Suprapubic skin (tissue), 4 donors: ENCODE data around the gene PTH2R. TPM values are rescaled to one million over a fixed set of nuclear protein-coding genes. Genes with fewer than 3 reads are reported as not detected.

ENCODE experiments used
- DNase-seq, 2 donors: peaks; one replicate each; pipeline ENCODE4 v3.0.0-alpha.2; 2019; ENCODE audit warnings: low spot score in 2 of 2
- H3K27ac ChIP-seq: fragments of 200-600 bp; sonication (generic); one replicate; pipeline ENCODE4 v1.5.1; 2019
- H3K27me3 ChIP-seq: fragments of 200-600 bp; sonication (generic); one replicate; pipeline ENCODE4 v1.5.1; 2019
- H3K36me3 ChIP-seq: fragments of 200-600 bp; sonication (generic); one replicate; pipeline ENCODE4 v1.5.1; 2019
- H3K4me1 ChIP-seq: fragments of 200-600 bp; sonication (generic); one replicate; pipeline ENCODE4 v1.5.1; 2019
- H3K4me3 ChIP-seq: fragments of 200-600 bp; sonication (generic); one replicate; pipeline ENCODE4 v1.5.1; 2019; ENCODE audit warnings: mild to moderate bottlenecking
- H3K9me3 ChIP-seq: fragments of 200-600 bp; sonication (generic); one replicate; pipeline ENCODE4 v1.5.1; 2019
- CTCF ChIP-seq, 2 donors: fragments of 200-600 bp in 1 of 2; fragments of 450-650 bp in 1 of 2; sonication (generic) in 1 of 2; IDR thresholded peaks; one replicate each; pipeline ENCODE4 v1.5.1; 2016 to 2019; ENCODE audit warnings: antibody characterized with exemption in 2 of 2, mild to moderate bottlenecking in 1 of 2, moderate library complexity in 1 of 2
- EP300 ChIP-seq: sonication (generic); formaldehyde crosslinking; IDR thresholded peaks from one replicate; pipeline ENCODE4 v1.6.1; 2017; ENCODE audit warnings: antibody characterized with exemption
- POLR2A ChIP-seq, 2 donors: fragments of 450-650 bp; IDR thresholded peaks; one replicate each; pipeline ENCODE4 v1.6.1; 2017; ENCODE audit warnings: antibody characterized with exemption in 2 of 2, mild to moderate bottlenecking in 2 of 2, moderate library complexity in 2 of 2
- POLR2AphosphoS5 ChIP-seq, 3 donors: sonication (generic); formaldehyde crosslinking; IDR thresholded peaks; one replicate each; pipeline ENCODE4 v1.6.1; 2017; ENCODE audit warnings: antibody characterized with exemption in 3 of 3
- WGBS: methylation state at CpG from one replicate; pipeline ENCODE4 v1.1.5; 2018; 5-methylcytosine and 5-hydroxymethylcytosine counted together
- total RNA-seq, 4 donors: library from RNA; depleted of rRNA; stranded (reverse); fragments of >200 nt; gene quantifications; one replicate each; pipeline ENCODE4 v1.1.0, GENCODE V29; 2016

The PTH2R gene
- total RNA-seq, 4 donors from 2014 or later = 0.56 TPM; not detected in 3

GRCh38 chr2:208463721-208464120, 57.1 kb downstream of the PTH2R start:
- Histone ChIP-seq H3K27ac (no peak overlapping the region), H3K9me3 (no peaks in the 10 kb centered on the region), H3K4me1 (no peaks in the 10 kb centered on the region), H3K27me3 (no peaks in the 10 kb centered on the region), H3K4me3 (no peak overlapping the region), H3K36me3 (no peaks in the 10 kb centered on the region)
- no peak for DNase-seq
- WGBS = 70% methylated on average over 3 of the region's 3 CpGs
- no peak for TF ChIP-seq POLR2AphosphoS5 (IDR thresholded peaks at IDR 0.05)
- no peak for TF ChIP-seq CTCF (IDR thresholded peaks at IDR 0.05)
- no peak for TF ChIP-seq EP300
- no peak for TF ChIP-seq POLR2A (IDR thresholded peaks at IDR 0.05)

- no peak for DNase-seq
- H3K4me1 ChIP-seq = no peaks in the 10 kb centered on the region
- no peak overlapping the region for H3K4me3 ChIP-seq
- 85% methylated on average over 8 of the region's 8 CpGs for WGBS
- TF ChIP-seq POLR2AphosphoS5 (IDR thresholded peaks at IDR 0.05) (no peak), POLR2A (IDR thresholded peaks at IDR 0.05) (no peak), CTCF (IDR thresholded peaks at IDR 0.05) (no peak), EP300 (no peak)
- H3K27ac ChIP-seq = no peak overlapping the region
- no peaks in the 10 kb centered on the region for H3K27me3 ChIP-seq
- H3K9me3 ChIP-seq = no peaks in the 10 kb centered on the region
- H3K36me3 ChIP-seq = no peaks in the 10 kb centered on the region
Observed at GRCh38 chr2:208464205-208464604, 57.6 kb downstream of the PTH2R start.

GRCh38 chr2:208466151-208466919, 59.7 kb downstream of the PTH2R start:
- H3K27ac ChIP-seq = no peak overlapping the region
- no peaks in the 10 kb centered on the region for H3K27me3 ChIP-seq
- WGBS = 24% methylated on average over 6 of the region's 6 CpGs
- no peak overlapping the region for H3K4me3 ChIP-seq
- H3K4me1 ChIP-seq = no peaks in the 10 kb centered on the region
- TF ChIP-seq POLR2AphosphoS5 (IDR thresholded peaks at IDR 0.05) = no peak
- peak in 1 of 2 donors; percentile 33 for TF ChIP-seq CTCF (IDR thresholded peaks at IDR 0.05)
- no peak for DNase-seq
- H3K9me3 ChIP-seq = peaks cover 2% of the 10 kb centered on the region
- no peaks in the 10 kb centered on the region for H3K36me3 ChIP-seq

GRCh38 chr2:208466920-208467298, 60.3 kb downstream of the PTH2R start:
- Histone ChIP-seq H3K4me1 (no peaks in the 10 kb centered on the region), H3K27ac (no peak overlapping the region), H3K27me3 (no peaks in the 10 kb centered on the region), H3K9me3 (peaks cover 7% of the 10 kb centered on the region), H3K36me3 (no peaks in the 10 kb centered on the region), H3K4me3 (no peak overlapping the region)
- no peak for DNase-seq
- WGBS = 36% methylated on average over 1 of the region's 1 CpG
- TF ChIP-seq POLR2A (IDR thresholded peaks at IDR 0.05) (no peak), CTCF (IDR thresholded peaks at IDR 0.05) (no peak), EP300 (no peak), POLR2AphosphoS5 (IDR thresholded peaks at IDR 0.05) (no peak)

GRCh38 chr2:208467564-208467963, 61.0 kb downstream of the PTH2R start:
- Histone ChIP-seq H3K4me1 (no peaks in the 10 kb centered on the region), H3K36me3 (no peaks in the 10 kb centered on the region), H3K27ac (no peak overlapping the region), H3K27me3 (no peaks in the 10 kb centered on the region), H3K4me3 (no peak overlapping the region), H3K9me3 (peaks cover 7% of the 10 kb centered on the region)
- no peak for DNase-seq
- 77% methylated on average over 1 of the region's 1 CpG for WGBS
- no peak for TF ChIP-seq EP300
- no peak for TF ChIP-seq CTCF (IDR thresholded peaks at IDR 0.05)
- TF ChIP-seq POLR2A (IDR thresholded peaks at IDR 0.05) = no peak
- no peak for TF ChIP-seq POLR2AphosphoS5 (IDR thresholded peaks at IDR 0.05)
